Fibroblast of lung (primary cell): ENCODE measurements around the gene UBXN10. TPM values are rescaled to one million over a fixed set of nuclear protein-coding genes. Genes with fewer than 3 reads are reported as not detected.

Experiments
- DNase-seq, 2 donors: peaks; one replicate each; pipeline versions ENCODE4 v3.0.0 to v3.0.0-alpha.2; 2010; ENCODE audit warnings: low read depth in 2 of 2
- H2AFZ ChIP-seq: 2 replicates; pipeline ENCODE4 v1.5.1; 2012; ENCODE audit warnings: low read length, control low read depth, inconsistent platforms
- H3K27ac ChIP-seq: 2 replicates; pipeline ENCODE4 v1.5.1; 2011; ENCODE audit warnings: low read length, control low read depth; ENCODE audit not compliant: insufficient read depth
- H3K27me3 ChIP-seq: 2 replicates; pipeline ENCODE4 v1.5.1; 2011; ENCODE audit warnings: mild to moderate bottlenecking, low read length; ENCODE audit not compliant: control insufficient read depth, insufficient read depth
- H3K36me3 ChIP-seq: 2 replicates; pipeline ENCODE4 v1.5.1; 2011; ENCODE audit warnings: low read length; ENCODE audit not compliant: control insufficient read depth, insufficient read depth
- H3K4me1 ChIP-seq: 2 replicates; pipeline ENCODE4 v1.5.1; 2011; ENCODE audit warnings: low read length; ENCODE audit not compliant: control insufficient read depth, insufficient read depth; ENCODE audit errors: extremely low read depth
- H3K4me2 ChIP-seq: 2 replicates; pipeline ENCODE4 v1.5.1; 2011; ENCODE audit warnings: low read length, control low read depth; ENCODE audit not compliant: insufficient read depth; ENCODE audit errors: extremely low read depth
- H3K4me3 ChIP-seq, 4 experiments: fragments of 200-600 bp in 1 of 4; sonication (generic) in 1 of 4; replicated peaks in 1 of 4; 2 replicates each; pipeline ENCODE4 v1.5.1; 2011 to 2016; ENCODE audit warnings: low read length in 4 of 4, low read depth in 3 of 4, mild to moderate bottlenecking in 3 of 4, control low read depth in 2 of 4, inconsistent platforms in 1 of 4, mixed read lengths in 1 of 4; ENCODE audit not compliant: insufficient read depth in 1 of 4; ENCODE audit errors: control extremely low read depth in 1 of 4
- H3K79me2 ChIP-seq: 2 replicates; pipeline ENCODE4 v1.5.1; 2012; ENCODE audit warnings: mild to moderate bottlenecking, low read length, inconsistent platforms; ENCODE audit not compliant: control insufficient read depth, insufficient read depth
- H3K9ac ChIP-seq: 2 replicates; pipeline ENCODE4 v1.5.1; 2011; ENCODE audit warnings: mild to moderate bottlenecking, low read length, control low read depth; ENCODE audit not compliant: insufficient read depth
- H3K9me3 ChIP-seq: 2 replicates; pipeline ENCODE4 v1.5.1; 2012; ENCODE audit warnings: low read depth, low read length; ENCODE audit not compliant: control insufficient read depth, insufficient read depth
- H4K20me1 ChIP-seq: 2 replicates; pipeline ENCODE4 v1.5.1; 2011; ENCODE audit warnings: low read length; ENCODE audit not compliant: control insufficient read depth, insufficient read depth; ENCODE audit errors: extremely low read depth
- EZH2 ChIP-seq: IDR thresholded peaks from 2 replicates; pipeline ENCODE4 v1.5.1; 2012; ENCODE audit warnings: low read length, control low read depth, mild to moderate bottlenecking; ENCODE audit errors: missing control alignments
- polyA plus RNA-seq, 2 donors: library from polyadenylated mRNA; depleted of rRNA in 1 of 2; stranded (reverse) in 1 of 2; unstranded in 1 of 2; fragments of >200 nt; gene quantifications; 2 replicates each; pipeline ENCODE4 v1.2.1, GENCODE V29; 2011 to 2012; ENCODE audit warnings: missing spikeins in 1 of 2
- total RNA-seq: library from RNA; depleted of rRNA; stranded (reverse); fragments of >200 nt; gene quantifications from 2 replicates; pipeline ENCODE4 v1.2.1, GENCODE V29; 2014
- TF ChIP-seq, protein P1 (sequence below), 2 donors: IDR thresholded peaks in 1 of 2; conservative IDR thresholded peaks in 1 of 2; 1 replicate in 1 of 2; 2 replicates in 1 of 2; pipeline ENCODE4 v1.5.1; 2011 to 2012; ENCODE audit warnings: low read length in 2 of 2, control low read depth in 1 of 2, inconsistent platforms in 1 of 2, low read depth in 1 of 2, mild to moderate bottlenecking in 1 of 2

UBXN10 gene
- total and polyA plus RNA-seq, 2 donors (not counting 1 experiment from before 2014, with no cell fraction given) = 0.33 TPM; not detected in 1

- Histone ChIP-seq H2AFZ (no peak overlapping the region), H3K9me3 (no peaks in the 10 kb centered on the region), H3K9ac (no peak overlapping the region), H3K4me2 (no peak overlapping the region), H3K4me3 (no peak overlapping the region), H3K27ac (no peak overlapping the region), H3K36me3 (no peaks in the 10 kb centered on the region), H4K20me1 (no peaks in the 10 kb centered on the region), H3K4me1 (no peaks in the 10 kb centered on the region), H3K27me3 (peaks cover 36% of the 10 kb centered on the region), H3K79me2 (no peaks in the 10 kb centered on the region)
- TF ChIP-seq, protein P1, sequence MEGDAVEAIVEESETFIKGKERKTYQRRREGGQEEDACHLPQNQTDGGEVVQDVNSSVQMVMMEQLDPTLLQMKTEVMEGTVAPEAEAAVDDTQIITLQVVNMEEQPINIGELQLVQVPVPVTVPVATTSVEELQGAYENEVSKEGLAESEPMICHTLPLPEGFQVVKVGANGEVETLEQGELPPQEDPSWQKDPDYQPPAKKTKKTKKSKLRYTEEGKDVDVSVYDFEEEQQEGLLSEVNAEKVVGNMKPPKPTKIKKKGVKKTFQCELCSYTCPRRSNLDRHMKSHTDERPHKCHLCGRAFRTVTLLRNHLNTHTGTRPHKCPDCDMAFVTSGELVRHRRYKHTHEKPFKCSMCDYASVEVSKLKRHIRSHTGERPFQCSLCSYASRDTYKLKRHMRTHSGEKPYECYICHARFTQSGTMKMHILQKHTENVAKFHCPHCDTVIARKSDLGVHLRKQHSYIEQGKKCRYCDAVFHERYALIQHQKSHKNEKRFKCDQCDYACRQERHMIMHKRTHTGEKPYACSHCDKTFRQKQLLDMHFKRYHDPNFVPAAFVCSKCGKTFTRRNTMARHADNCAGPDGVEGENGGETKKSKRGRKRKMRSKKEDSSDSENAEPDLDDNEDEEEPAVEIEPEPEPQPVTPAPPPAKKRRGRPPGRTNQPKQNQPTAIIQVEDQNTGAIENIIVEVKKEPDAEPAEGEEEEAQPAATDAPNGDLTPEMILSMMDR (conservative IDR thresholded peaks at IDR 0.05 in 1 of 2, IDR thresholded peaks at IDR 0.05 in 1 of 2; ENCODE audit: low read depth in 1 of 2, low read length in 2 of 2) = no peak
- no peak for TF ChIP-seq EZH2
- DNase-seq = no peak
These were observed 2.5 kb downstream of the UBXN10 start for GRCh38 chr1:20188455-20188817.

- no peak for TF ChIP-seq EZH2
- TF ChIP-seq, protein P1 (conservative IDR thresholded peaks at IDR 0.05 in 1 of 2, IDR thresholded peaks at IDR 0.05 in 1 of 2; ENCODE audit: low read depth in 1 of 2, low read length in 2 of 2) = no peak
- peaks cover 42% of the 10 kb centered on the region for H3K27me3 ChIP-seq
These were observed 3.8 kb downstream of the UBXN10 start for GRCh38 chr1:20189664-20190063.

DNA sequence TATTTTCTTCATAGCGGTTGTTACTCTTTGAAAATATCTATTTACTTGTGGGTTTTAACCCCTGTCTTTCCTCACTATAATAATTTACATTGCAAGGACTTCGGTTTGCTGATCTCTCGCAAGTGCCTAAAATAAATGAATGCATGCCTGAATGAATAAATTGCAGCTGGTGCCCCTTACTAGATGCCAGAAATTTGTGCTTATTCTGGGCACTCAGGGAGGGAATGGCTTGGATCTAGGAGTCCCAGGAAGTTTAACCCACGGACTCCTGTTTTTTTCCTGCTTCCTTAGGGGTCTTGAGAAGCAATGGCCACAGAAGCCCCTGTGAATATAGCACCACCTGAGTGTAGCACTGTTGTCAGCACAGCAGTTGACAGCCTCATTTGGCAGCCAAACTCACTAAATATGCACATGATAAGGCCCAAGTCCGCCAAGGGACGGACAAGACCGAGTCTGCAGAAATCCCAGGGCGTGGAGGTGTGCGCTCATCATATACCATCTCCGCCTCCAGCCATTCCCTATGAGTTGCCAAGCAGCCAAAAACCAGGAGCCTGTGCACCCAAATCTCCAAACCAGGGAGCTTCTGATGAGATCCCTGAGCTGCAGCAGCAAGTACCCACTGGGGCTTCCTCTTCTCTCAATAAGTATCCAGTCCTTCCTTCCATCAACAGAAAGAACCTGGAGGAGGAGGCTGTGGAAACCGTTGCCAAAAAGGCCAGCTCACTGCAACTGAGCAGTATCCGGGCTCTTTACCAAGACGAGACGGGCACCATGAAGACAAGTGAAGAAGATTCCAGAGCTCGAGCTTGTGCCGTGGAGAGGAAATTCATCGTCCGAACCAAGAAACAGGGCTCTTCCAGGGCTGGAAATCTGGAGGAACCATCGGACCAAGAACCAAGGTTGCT lies 4.6 kb downstream of the UBXN10 start:
- Histone ChIP-seq H3K9me3 (no peaks in the 10 kb centered on the region), H2AFZ (no peak overlapping the region), H3K27ac (no peak overlapping the region), H3K9ac (no peak overlapping the region), H3K4me1 (no peaks in the 10 kb centered on the region), H4K20me1 (no peaks in the 10 kb centered on the region), H3K79me2 (no peaks in the 10 kb centered on the region), H3K4me3 (no peak overlapping the region), H3K27me3 (peaks cover 35% of the 10 kb centered on the region), H3K4me2 (no peak overlapping the region), H3K36me3 (no peaks in the 10 kb centered on the region)
- TF ChIP-seq, protein P1 (conservative IDR thresholded peaks at IDR 0.05 in 1 of 2, IDR thresholded peaks at IDR 0.05 in 1 of 2; ENCODE audit: low read depth in 1 of 2, low read length in 2 of 2) = no peak
- no peak for TF ChIP-seq EZH2
- no peak for DNase-seq

More at GRCh38 chr1:20189664-20190063, 3.8 kb downstream of the UBXN10 start:
- H3K9ac ChIP-seq = no peak overlapping the region
- H3K27ac ChIP-seq = no peak overlapping the region
- no peaks in the 10 kb centered on the region for H4K20me1 ChIP-seq
- no peaks in the 10 kb centered on the region for H3K36me3 ChIP-seq
- no peaks in the 10 kb centered on the region for H3K79me2 ChIP-seq
- no peak overlapping the region for H2AFZ ChIP-seq
- no peaks in the 10 kb centered on the region for H3K4me1 ChIP-seq
- H3K4me3 ChIP-seq = no peak overlapping the region
- DNase-seq = no peak
- no peak overlapping the region for H3K4me2 ChIP-seq
- H3K9me3 ChIP-seq = no peaks in the 10 kb centered on the region
